Astrocyte (in vitro differentiated cells and primary cell): ENCODE results near the gene SEMA6B. TPM values are rescaled to one million over a fixed set of nuclear protein-coding genes. Genes with fewer than 3 reads are reported as not detected.

Experiments used
- DNase-seq: peaks from one replicate; pipeline ENCODE4 v3.0.0-alpha.2; 2010; ENCODE audit warnings: low read depth
- FAIRE-seq: peaks from 2 replicates; lab custom pipeline; 2011; peaks lifted over from hg19 to GRCh38; lab: Jason Lieb, UNC
- H2AFZ ChIP-seq: 2 replicates; pipeline ENCODE4 v1.6.0; 2012; ENCODE audit warnings: low read depth, low read length, inconsistent platforms
- H3K27ac ChIP-seq: 2 replicates; pipeline ENCODE4 v1.5.1; 2011; ENCODE audit warnings: low read depth, low read length, inconsistent platforms
- H3K27me3 ChIP-seq: 2 replicates; pipeline ENCODE4 v1.6.0; 2011; ENCODE audit warnings: low read length, inconsistent platforms; ENCODE audit not compliant: insufficient read depth
- H3K36me3 ChIP-seq: 2 replicates; pipeline ENCODE4 v1.5.1; 2011; ENCODE audit warnings: low read length, inconsistent platforms; ENCODE audit not compliant: insufficient read depth
- H3K4me1 ChIP-seq: 2 replicates; pipeline ENCODE4 v1.5.1; 2011; ENCODE audit warnings: low read length, inconsistent platforms; ENCODE audit not compliant: insufficient read depth
- H3K4me2 ChIP-seq: 2 replicates; pipeline ENCODE4 v1.6.0; 2012; ENCODE audit warnings: low read length, inconsistent platforms
- H3K4me3 ChIP-seq: 2 replicates; pipeline ENCODE4 v1.5.1; 2011; ENCODE audit warnings: low read depth, mild to moderate bottlenecking, low read length, inconsistent platforms; ENCODE audit not compliant: insufficient read depth
- H3K79me2 ChIP-seq: 2 replicates; pipeline ENCODE4 v1.6.0; 2012; ENCODE audit warnings: mild to moderate bottlenecking, low read length, inconsistent platforms; ENCODE audit not compliant: insufficient read depth
- H3K9ac ChIP-seq: 2 replicates; pipeline ENCODE4 v1.6.0; 2012; ENCODE audit warnings: mild to moderate bottlenecking, low read length, inconsistent platforms
- H3K9me3 ChIP-seq: 2 replicates; pipeline ENCODE4 v1.5.1; 2012; ENCODE audit warnings: low read depth, mild to moderate bottlenecking, low read length, inconsistent platforms; ENCODE audit not compliant: insufficient read depth
- H4K20me1 ChIP-seq: 2 replicates; pipeline ENCODE4 v1.6.0; 2012; ENCODE audit warnings: low read length, inconsistent platforms; ENCODE audit not compliant: insufficient read depth
- H3K27ac Mint-ChIP-seq: one replicate; pipeline ENCODE4 v1.8.0; 2021; ENCODE audit warnings: mild to moderate bottlenecking, mixed read lengths; ENCODE audit not compliant: unreplicated experiment
- H3K27me3 Mint-ChIP-seq: one replicate; pipeline ENCODE4 v1.8.0; 2021; ENCODE audit warnings: low read depth, mixed read lengths; ENCODE audit not compliant: unreplicated experiment
- H3K36me3 Mint-ChIP-seq: one replicate; pipeline ENCODE4 v1.8.0; 2021; ENCODE audit warnings: low read depth, mixed read lengths; ENCODE audit not compliant: unreplicated experiment
- H3K4me1 Mint-ChIP-seq: one replicate; pipeline ENCODE4 v1.8.0; 2021; ENCODE audit warnings: low read depth, mixed read lengths; ENCODE audit not compliant: unreplicated experiment
- H3K4me3 Mint-ChIP-seq: one replicate; pipeline ENCODE4 v1.8.0; 2021; ENCODE audit warnings: mild to moderate bottlenecking, moderate library complexity, mixed read lengths; ENCODE audit not compliant: unreplicated experiment
- H3K9me3 Mint-ChIP-seq: one replicate; pipeline ENCODE4 v1.8.0; 2021; ENCODE audit warnings: mild to moderate bottlenecking, mixed read lengths; ENCODE audit not compliant: unreplicated experiment
- CTCF ChIP-seq: IDR thresholded peaks from 2 replicates; pipeline ENCODE4 v1.5.1; 2011; ENCODE audit warnings: low read depth, mild to moderate bottlenecking, inconsistent platforms, low read length, moderate library complexity; ENCODE audit not compliant: insufficient read depth
- EZH2 ChIP-seq: IDR thresholded peaks from 2 replicates; pipeline ENCODE4 v1.6.1; 2012; ENCODE audit warnings: mild to moderate bottlenecking, low read length, inconsistent platforms; ENCODE audit not compliant: insufficient read depth
- total RNA-seq: library from RNA; stranded (reverse); gene quantifications from 2 replicates; pipeline ENCODE4 v1.2.1, GENCODE V29; 2021

The SEMA6B gene
- total RNA-seq, 1 donor from 2014 or later, result 14.3 TPM

DNA sequence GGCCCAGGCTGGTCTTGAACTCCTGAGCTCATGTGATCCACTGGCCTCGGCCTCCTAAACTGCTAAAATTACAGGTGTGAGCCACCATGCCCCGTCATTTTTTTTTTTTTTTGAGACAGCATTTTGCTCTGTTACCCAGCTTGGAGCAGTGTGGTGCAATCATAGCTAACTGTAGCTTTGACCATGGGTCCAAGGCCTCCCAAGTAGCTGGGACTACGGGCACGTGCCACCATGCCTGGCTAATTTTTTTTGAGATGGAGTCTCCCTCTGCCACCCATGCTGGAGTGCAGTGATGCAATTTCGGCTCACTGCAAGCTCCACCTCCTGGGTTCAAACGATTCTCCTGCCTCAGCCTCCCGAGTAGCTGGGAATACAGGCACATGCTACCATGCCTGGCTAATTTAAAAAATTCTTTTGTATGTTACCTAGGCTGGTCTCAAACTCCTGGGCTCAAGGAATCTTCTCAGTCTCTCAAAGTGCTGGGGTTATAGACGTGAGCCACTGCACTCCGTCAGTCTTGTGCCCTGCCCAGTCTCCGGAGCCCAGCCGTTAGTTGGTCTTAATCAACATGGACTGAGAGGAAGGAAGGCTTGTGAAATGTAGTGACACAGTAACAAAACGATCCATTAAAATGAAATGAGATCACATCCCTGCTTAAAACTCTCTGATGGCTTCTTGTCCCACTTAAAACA lies 18.2 kb downstream of the SEMA6B start:
- no peak overlapping the region for H3K27ac Mint-ChIP-seq
- H3K9ac ChIP-seq, result no peak overlapping the region
- FAIRE-seq, result no peak
- no peaks in the 10 kb centered on the region for H3K79me2 ChIP-seq
- no peak overlapping the region for H3K4me3 Mint-ChIP-seq
- no peak overlapping the region for H3K4me3 ChIP-seq
- no peaks in the 10 kb centered on the region for H3K4me1 Mint-ChIP-seq
- no peak overlapping the region for H3K4me2 ChIP-seq
- H3K9me3 ChIP-seq, result peaks cover 3% of the 10 kb centered on the region
- H3K27me3 ChIP-seq, result peaks cover 8% of the 10 kb centered on the region
- no peak overlapping the region for H2AFZ ChIP-seq
- peaks cover 29% of the 10 kb centered on the region for H3K27me3 Mint-ChIP-seq
- no peak overlapping the region for H3K27ac ChIP-seq
- H3K9me3 Mint-ChIP-seq, result no peaks in the 10 kb centered on the region
- DNase-seq, result no peak
- TF ChIP-seq EZH2 (no peak), CTCF (no peak)
- H3K4me1 ChIP-seq, result no peaks in the 10 kb centered on the region
- H3K36me3 Mint-ChIP-seq, result no peaks in the 10 kb centered on the region
- no peaks in the 10 kb centered on the region for H3K36me3 ChIP-seq
- no peaks in the 10 kb centered on the region for H4K20me1 ChIP-seq

DNA sequence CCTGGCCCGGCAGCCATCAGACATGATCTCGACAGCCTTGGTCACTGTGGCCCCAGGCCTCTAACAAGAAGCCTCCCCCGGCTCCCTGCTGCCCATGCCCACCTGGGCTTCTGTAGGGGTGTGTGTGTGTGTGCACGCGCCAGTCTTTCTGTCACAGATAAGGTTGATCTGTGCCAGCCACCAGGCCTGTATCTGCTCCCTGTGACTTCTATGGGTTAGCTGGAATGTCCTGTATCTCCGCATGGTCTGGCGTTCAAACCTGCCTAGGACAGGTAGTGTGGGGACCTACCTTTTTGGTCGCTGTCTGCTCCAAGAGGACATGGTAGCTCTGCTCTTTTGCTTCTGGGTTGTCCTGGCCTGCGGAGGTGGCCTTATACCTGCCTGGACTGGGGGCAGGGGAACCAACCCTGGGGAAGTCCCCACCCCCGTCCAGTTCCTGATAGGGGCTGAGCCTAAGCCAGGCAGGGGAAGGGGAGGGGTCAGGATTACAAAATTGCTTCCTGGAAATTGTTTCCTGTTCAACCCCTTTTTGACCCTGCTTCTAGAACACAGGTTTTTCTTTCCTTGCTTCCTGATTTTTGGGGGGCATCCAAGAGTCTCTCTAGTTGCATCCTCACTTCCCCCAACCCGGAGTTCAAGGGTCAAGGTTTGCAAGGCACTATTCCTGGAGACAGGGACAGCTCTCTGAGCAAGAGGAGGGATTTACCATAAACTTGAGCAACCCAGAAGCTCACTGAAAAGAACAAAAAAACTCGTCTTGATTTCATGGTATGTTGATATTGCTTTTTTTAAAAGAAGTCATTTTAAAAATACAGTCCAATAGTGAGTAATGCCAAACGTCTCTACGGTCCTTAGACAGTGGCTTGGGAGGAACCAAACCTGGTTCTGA lies 19.5 kb downstream of the SEMA6B start, which contains the start of gene LRG1:
Gene LRG1 (minus strand): TSS at position 344 of the 889 bp plus-strand sequence. CDS start 23 bp downstream, at position 321.
- TF ChIP-seq EZH2, result no peak
- TF ChIP-seq CTCF, result no peak
- Mint-ChIP-seq H3K4me3 (no peak within 1 kb of the TSS), H3K4me1 (no peaks in the 10 kb centered on the region), H3K9me3 (no peaks in the 10 kb centered on the region), H3K27me3 (peaks cover 34% of the 10 kb centered on the region), H3K36me3 (no peaks in the 10 kb centered on the region), H3K27ac (no peak within 1 kb of the TSS)
- Histone ChIP-seq H3K4me1 (peaks cover under 1% of the 10 kb centered on the region), H3K27ac (no peak within 1 kb of the TSS), H3K36me3 (no peaks in the 10 kb centered on the region), H3K9ac (no peak within 1 kb of the TSS), H3K79me2 (no peaks in the 10 kb centered on the region), H3K9me3 (peaks cover 3% of the 10 kb centered on the region), H4K20me1 (no peaks in the 10 kb centered on the region), H3K4me3 (no peak within 1 kb of the TSS), H3K27me3 (peaks cover 8% of the 10 kb centered on the region), H3K4me2 (no peak within 1 kb of the TSS), H2AFZ (no peak within 1 kb of the TSS)
- DNase-seq (no peak), FAIRE-seq (no peak)
